ENCODE results near the gene ADAMTS5. TPM values are rescaled to one million over a fixed set of nuclear protein-coding genes. Genes with fewer than 3 reads are reported as not detected.

ADAMTS5 gene
- total and polyA plus RNA-seq, 8 donors: 0.55 to 52.0 (median 3.5) TPM

DNA sequence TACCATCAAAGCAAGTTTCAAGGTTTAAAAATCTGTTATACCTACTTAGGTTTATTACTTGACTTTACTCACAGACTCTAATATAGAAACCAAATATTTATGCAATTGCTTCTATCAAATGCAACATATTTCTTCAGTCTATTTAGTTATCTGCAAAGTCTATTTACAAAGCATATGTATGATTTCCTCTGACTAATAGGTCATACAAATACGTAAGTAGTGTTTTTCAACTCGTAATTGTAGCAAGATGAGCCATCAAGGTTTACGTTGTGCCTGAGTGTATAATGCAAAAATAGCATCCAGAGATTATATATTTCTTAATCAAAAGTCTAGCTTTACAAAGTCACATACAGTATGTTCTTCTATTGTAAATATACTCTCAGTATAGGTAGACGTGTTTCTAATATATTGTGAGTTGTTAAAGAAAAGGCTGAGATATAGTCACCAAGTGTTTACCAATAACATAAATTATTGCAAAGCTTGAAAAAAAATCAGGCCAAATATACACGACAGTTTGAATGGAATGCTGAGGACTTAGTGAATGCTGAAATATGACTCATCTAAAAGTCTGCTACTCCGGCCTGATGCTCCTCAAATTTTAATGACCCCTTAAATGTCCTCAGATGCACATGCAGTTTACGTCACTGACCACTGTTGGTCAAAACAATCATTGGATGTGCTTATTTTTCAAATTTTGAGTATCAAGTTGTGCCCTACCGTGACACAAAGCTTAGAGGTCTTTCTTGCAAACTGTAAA is 48.4 kb downstream of the ADAMTS5 start:
- 55 to 68% (median 61%) methylated on average over 8 of the region's 8 CpGs for whole genome bisulfite sequencing, 5 donors
- H3K27ac ChIP-seq: no peak overlapping the region
- H3K9me3 ChIP-seq: peaks cover 0 to 12% (median 5%) of the 10 kb centered on the region in 4 donors
- intact Hi-C loops (cut with DNase I; ENCODE audit: low total_unique reads): no loop called here
- no peaks in the 10 kb centered on the region for H3K4me1 ChIP-seq
- no peaks in the 10 kb centered on the region for H3K27me3 ChIP-seq
- H3K36me3 ChIP-seq: peaks cover 0 to under 1% (median 0%) of the 10 kb centered on the region in 4 donors
- no peak for TF ChIP-seq POLR2AphosphoS5 (IDR thresholded peaks at IDR 0.05)
- no peak for TF ChIP-seq POLR2A (IDR thresholded peaks at IDR 0.05)
- DNase-seq: no peak
- no peak overlapping the region for H3K4me3 ChIP-seq

GRCh38 chr21:26916799-26917198 is 50.1 kb downstream of the ADAMTS5 start:
- 63 to 82% (median 74%) methylated on average over 2 of the region's 2 CpGs for WGBS, 5 donors
- intact Hi-C loops (cut with DNase I; ENCODE audit: low total_unique reads): no loop called here
- no peak overlapping the region for H3K27ac ChIP-seq

GRCh38 chr21:26914557-26914956 is 52.3 kb downstream of the ADAMTS5 start:
- no peak for DNase-seq
- intact Hi-C loops (cut with DNase I; ENCODE audit: low total_unique reads): no loop called here
- Histone ChIP-seq H3K27ac (no peak overlapping the region), H3K4me3 (no peak overlapping the region), H3K27me3 (no peaks in the 10 kb centered on the region), H3K36me3 (no peaks in the 10 kb centered on the region), H3K4me1 (no peaks in the 10 kb centered on the region), H3K9me3 (peaks cover 0 to 13% (median 5%) of the 10 kb centered on the region in 4 donors)
- TF ChIP-seq EP300 (IDR thresholded peaks at IDR 0.05) (no peak), POLR2AphosphoS5 (IDR thresholded peaks at IDR 0.05) (no peak), POLR2A (IDR thresholded peaks at IDR 0.05) (no peak)
- TF ChIP-seq, protein P1, sequence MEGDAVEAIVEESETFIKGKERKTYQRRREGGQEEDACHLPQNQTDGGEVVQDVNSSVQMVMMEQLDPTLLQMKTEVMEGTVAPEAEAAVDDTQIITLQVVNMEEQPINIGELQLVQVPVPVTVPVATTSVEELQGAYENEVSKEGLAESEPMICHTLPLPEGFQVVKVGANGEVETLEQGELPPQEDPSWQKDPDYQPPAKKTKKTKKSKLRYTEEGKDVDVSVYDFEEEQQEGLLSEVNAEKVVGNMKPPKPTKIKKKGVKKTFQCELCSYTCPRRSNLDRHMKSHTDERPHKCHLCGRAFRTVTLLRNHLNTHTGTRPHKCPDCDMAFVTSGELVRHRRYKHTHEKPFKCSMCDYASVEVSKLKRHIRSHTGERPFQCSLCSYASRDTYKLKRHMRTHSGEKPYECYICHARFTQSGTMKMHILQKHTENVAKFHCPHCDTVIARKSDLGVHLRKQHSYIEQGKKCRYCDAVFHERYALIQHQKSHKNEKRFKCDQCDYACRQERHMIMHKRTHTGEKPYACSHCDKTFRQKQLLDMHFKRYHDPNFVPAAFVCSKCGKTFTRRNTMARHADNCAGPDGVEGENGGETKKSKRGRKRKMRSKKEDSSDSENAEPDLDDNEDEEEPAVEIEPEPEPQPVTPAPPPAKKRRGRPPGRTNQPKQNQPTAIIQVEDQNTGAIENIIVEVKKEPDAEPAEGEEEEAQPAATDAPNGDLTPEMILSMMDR (IDR thresholded peaks at IDR 0.05): no peak

More at GRCh38 chr21:26916799-26917198, 50.1 kb downstream of the ADAMTS5 start:
- DNase-seq: no peak
- H3K36me3 ChIP-seq: no peaks in the 10 kb centered on the region
- peaks cover 0 to 13% (median 5%) of the 10 kb centered on the region in 4 donors for H3K9me3 ChIP-seq
- no peaks in the 10 kb centered on the region for H3K27me3 ChIP-seq
- H3K4me1 ChIP-seq: no peaks in the 10 kb centered on the region
- TF ChIP-seq EP300 (IDR thresholded peaks at IDR 0.05): no peak
- TF ChIP-seq POLR2A (IDR thresholded peaks at IDR 0.05): no peak
- TF ChIP-seq, protein P1 (IDR thresholded peaks at IDR 0.05): no peak
- no peak for TF ChIP-seq POLR2AphosphoS5 (IDR thresholded peaks at IDR 0.05)
- H3K4me3 ChIP-seq: no peak overlapping the region

GRCh38 chr21:26912466-26912865 is 54.4 kb downstream of the ADAMTS5 start:
- H3K9me3 ChIP-seq: peaks cover 0 to 13% (median 5%) of the 10 kb centered on the region in 4 donors
- H3K4me1 ChIP-seq: no peaks in the 10 kb centered on the region
- no peak for DNase-seq
- WGBS, 5 donors: 45 to 84% (median 69%) methylated on average over 1 of the region's 1 CpG
- no peaks in the 10 kb centered on the region for H3K27me3 ChIP-seq
- no peak overlapping the region for H3K27ac ChIP-seq
- TF ChIP-seq EP300 (IDR thresholded peaks at IDR 0.05) (no peak), POLR2A (IDR thresholded peaks at IDR 0.05) (no peak), POLR2AphosphoS5 (IDR thresholded peaks at IDR 0.05) (no peak)
- TF ChIP-seq, protein P1 (IDR thresholded peaks at IDR 0.05): no peak
- H3K36me3 ChIP-seq: no peaks in the 10 kb centered on the region
- no peak overlapping the region for H3K4me3 ChIP-seq
- intact Hi-C loops (cut with DNase I; ENCODE audit: low total_unique reads): no loop called here

DNA sequence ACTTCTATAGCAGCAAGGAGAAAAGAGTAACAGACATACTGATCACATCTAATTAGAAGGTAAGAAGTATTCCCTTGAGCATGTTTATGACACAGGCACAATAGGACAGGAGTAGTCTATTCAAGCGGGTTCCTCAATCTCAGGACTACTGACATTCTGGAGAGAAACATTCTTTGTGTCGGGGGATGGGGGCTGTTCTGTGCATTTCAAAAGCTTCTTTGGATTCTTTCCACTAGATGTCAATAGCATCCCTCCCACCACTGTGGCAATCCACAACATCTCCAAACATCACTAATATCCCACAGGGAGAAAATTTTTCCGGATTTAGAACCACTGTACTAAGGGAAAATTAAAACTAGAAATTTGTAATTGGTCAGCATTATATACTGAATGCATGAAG is 56.9 kb downstream of the ADAMTS5 start:
- intact Hi-C loops (cut with DNase I; ENCODE audit: low total_unique reads): no loop called here

More for the DNA sequence above, 56.9 kb downstream of the ADAMTS5 start:
- Histone ChIP-seq H3K27ac (no peak overlapping the region), H3K4me1 (no peaks in the 10 kb centered on the region), H3K36me3 (no peaks in the 10 kb centered on the region), H3K9me3 (peaks cover 0 to 13% (median 5%) of the 10 kb centered on the region in 4 donors), H3K4me3 (no peak overlapping the region), H3K27me3 (no peaks in the 10 kb centered on the region)
- TF ChIP-seq, protein P1 (IDR thresholded peaks at IDR 0.05): no peak
- TF ChIP-seq POLR2AphosphoS5 (IDR thresholded peaks at IDR 0.05) (no peak), EP300 (IDR thresholded peaks at IDR 0.05) (no peak), POLR2A (IDR thresholded peaks at IDR 0.05) (no peak)
- 58 to 81% (median 70%) methylated on average over 3 of the region's 3 CpGs for WGBS, 5 donors
- DNase-seq: no peak

Measured in stomach (tissue), 9 donors.